ENCODE measurements around the gene TBX19.

Gene TBX19

GRCh38 chr1:168324745-168325425, 44.2 kb downstream of the TBX19 start:
- Mint-ChIP-seq H3K9me3 (peaks cover 3% of the 10 kb centered on the region), H3K4me1 (peaks cover 21% of the 10 kb centered on the region), H3K4me3 (no peak overlapping the region), H3K27ac (no peak overlapping the region), H3K27me3 (ENCODE audit: low read depth) (no peaks in the 10 kb centered on the region), H3K36me3 (ENCODE audit: low read depth) (no peaks in the 10 kb centered on the region)
- TF ChIP-seq CTCF (IDR thresholded peaks at IDR 0.05; ENCODE audit: unreplicated experiment in 3 of 3), result no peak

- Mint-ChIP-seq H3K4me1 (peaks cover 4% of the 10 kb centered on the region), H3K9me3 (peaks cover 3% of the 10 kb centered on the region), H3K4me3 (no peak overlapping the region), H3K36me3 (ENCODE audit: low read depth) (no peaks in the 10 kb centered on the region), H3K27me3 (ENCODE audit: low read depth) (no peaks in the 10 kb centered on the region), H3K27ac (no peak overlapping the region)
- TF ChIP-seq CTCF (IDR thresholded peaks at IDR 0.05; ENCODE audit: unreplicated experiment in 3 of 3), result no peak
Measured at GRCh38 chr1:168328731-168329364, 48.2 kb downstream of the TBX19 start.

GRCh38 chr1:168330285-168330684, 49.6 kb downstream of the TBX19 start:
- Mint-ChIP-seq H3K36me3 (ENCODE audit: low read depth) (no peaks in the 10 kb centered on the region), H3K4me3 (no peak overlapping the region), H3K27me3 (ENCODE audit: low read depth) (no peaks in the 10 kb centered on the region), H3K4me1 (peaks cover 5% of the 10 kb centered on the region), H3K9me3 (no peaks in the 10 kb centered on the region), H3K27ac (no peak overlapping the region)
- no peak for TF ChIP-seq CTCF (IDR thresholded peaks at IDR 0.05; ENCODE audit: unreplicated experiment in 3 of 3)

- Mint-ChIP-seq H3K27me3 (ENCODE audit: low read depth) (no peaks in the 10 kb centered on the region), H3K36me3 (ENCODE audit: low read depth) (no peaks in the 10 kb centered on the region), H3K9me3 (no peaks in the 10 kb centered on the region), H3K27ac (no peak overlapping the region), H3K4me3 (no peak overlapping the region), H3K4me1 (peaks cover 5% of the 10 kb centered on the region)
- no peak for TF ChIP-seq CTCF (IDR thresholded peaks at IDR 0.05; ENCODE audit: unreplicated experiment in 3 of 3)
Measured at GRCh38 chr1:168331569-168331968, 50.9 kb downstream of the TBX19 start.

- Mint-ChIP-seq H3K36me3 (ENCODE audit: low read depth) (no peaks in the 10 kb centered on the region), H3K9me3 (no peaks in the 10 kb centered on the region)
Measured at GRCh38 chr1:168333562-168334276, 53.0 kb downstream of the TBX19 start.

More at GRCh38 chr1:168333562-168334276, 53.0 kb downstream of the TBX19 start:
- no peak overlapping the region for H3K27ac Mint-ChIP-seq
- TF ChIP-seq CTCF (IDR thresholded peaks at IDR 0.05; ENCODE audit: unreplicated experiment in 3 of 3), result no peak
- no peak overlapping the region for H3K4me3 Mint-ChIP-seq
- H3K4me1 Mint-ChIP-seq, result peaks cover 5% of the 10 kb centered on the region
- H3K27me3 Mint-ChIP-seq (ENCODE audit: low read depth), result no peaks in the 10 kb centered on the region

All from nephron (organoid).